A673 (cell line): ENCODE data around the gene ADAD1. TPM values are rescaled to one million over a fixed set of nuclear protein-coding genes. Genes with fewer than 3 reads are reported as not detected.
"Not testable (repeated sequence)": the region's sequence is repeated elsewhere in the genome, so short reads cannot be mapped to it uniquely, and the experiment has no call there.

ENCODE experiments used
- BruUV-seq: library from RNA; stranded (reverse); fragments of 400-500 nt; replicated peaks from 2 replicates; lab custom pipeline; 2021; lab: Mats Ljungman, UMichigan
- CTCF ChIA-PET: fragments of 300-600 bp; sonication (Branson Sonifier 250); formaldehyde crosslinking; loops from one replicate; lab custom pipeline; 2022; ENCODE audit warnings: antibody characterized with exemption; lab: Charles Lee
- POLR2A ChIA-PET: fragments of 300-600 bp; sonication (Branson Sonifier 250); formaldehyde crosslinking; loops from one replicate; lab custom pipeline; 2022; ENCODE audit warnings: antibody characterized with exemption; ENCODE audit not compliant: low non-redundant PET; lab: Charles Lee
- DNase-seq: peaks from one replicate; pipeline ENCODE4 v3.0.0-alpha.2; 2015; ENCODE audit warnings: low spot score
- H3K27ac ChIP-seq: fragments of 200-600 bp; sonication (generic); 2 replicates; pipeline ENCODE4 v1.5.1; 2016; ENCODE audit warnings: mixed run types, low read depth, mild to moderate bottlenecking, mixed read lengths, antibody characterized with exemption, low read length; ENCODE audit not compliant: poor library complexity, severe bottlenecking
- H3K27me3 ChIP-seq: fragments of 200-600 bp; sonication (generic); replicated peaks from 2 replicates; pipeline ENCODE4 v1.6.1; 2017; ENCODE audit warnings: mixed run types, low read depth, mild to moderate bottlenecking, mixed read lengths, antibody characterized with exemption, low read length; ENCODE audit not compliant: insufficient read depth, poor library complexity
- H3K36me3 ChIP-seq: fragments of 200-600 bp; sonication (generic); 2 replicates; pipeline ENCODE4 v1.6.1; 2016; ENCODE audit warnings: mixed run types, mild to moderate bottlenecking, mixed read lengths, antibody characterized with exemption, low read length; ENCODE audit not compliant: insufficient read depth, poor library complexity, severe bottlenecking
- H3K4me1 ChIP-seq: fragments of 200-600 bp; sonication (generic); 2 replicates; pipeline ENCODE4 v1.6.1; 2017; ENCODE audit warnings: mixed run types, mild to moderate bottlenecking, mixed read lengths, antibody characterized with exemption, low read length; ENCODE audit not compliant: insufficient read depth, poor library complexity, severe bottlenecking
- H3K4me3 ChIP-seq: fragments of 200-600 bp; sonication (generic); 2 replicates; pipeline ENCODE4 v1.5.1; 2016; ENCODE audit warnings: low read depth, mixed run types, mild to moderate bottlenecking, mixed read lengths, low read length; ENCODE audit not compliant: poor library complexity, severe bottlenecking
- H3K9me3 ChIP-seq: fragments of 200-600 bp; sonication (generic); 2 replicates; pipeline ENCODE4 v1.6.1; 2016; ENCODE audit warnings: mixed run types, low read depth, mild to moderate bottlenecking, mixed read lengths, antibody characterized with exemption, low read length; ENCODE audit not compliant: poor library complexity, severe bottlenecking
- EZH2 ChIP-seq: fragments of 200-600 bp; sonication (generic); IDR thresholded peaks from 2 replicates; pipeline ENCODE4 v1.6.1; 2017; ENCODE audit warnings: borderline replicate concordance, low read depth, mild to moderate bottlenecking, mixed read lengths, antibody characterized with exemption, low read length; ENCODE audit not compliant: poor library complexity, severe bottlenecking
- intact Hi-C: fragments of 100-400 bp; cut with micrococcal nuclease; formaldehyde crosslinking; loops from one replicate; pipeline ENCODE4 v1.10.0; 2022; ENCODE audit not compliant: unreplicated experiment
- total RNA-seq: library from RNA; stranded (reverse); gene quantifications from 2 replicates; pipeline ENCODE4 v1.2.3, GENCODE V29; 2021
- TF ChIP-seq, protein P1 (sequence below): fragments of 300-800, 200-600 bp; sonication (generic); conservative IDR thresholded peaks from 2 replicates; pipeline ENCODE4 v1.5.1; 2017; ENCODE audit warnings: low read depth, mild to moderate bottlenecking, antibody characterized with exemption, low read length, moderate library complexity, mixed read lengths

The ADAD1 gene
- total RNA-seq, 1 experiment from 2014 or later, result not detected

GRCh38 chr4:122364700-122365404 lies 14.0 kb upstream of the ADAD1 start:
- no peak for DNase-seq
- Histone ChIP-seq H3K27me3 (no peaks in the 10 kb centered on the region), H3K9me3 (no peaks in the 10 kb centered on the region), H3K4me3 (no peak overlapping the region), H3K36me3 (no peaks in the 10 kb centered on the region), H3K4me1 (no peaks in the 10 kb centered on the region), H3K27ac (no peak overlapping the region)
- intact Hi-C loops, result no loop called here
- CTCF ChIA-PET, result no interaction called here
- POLR2A ChIA-PET, result interaction anchor here (0.5 to 0.7 kb wide), 3 partner anchors 145 to 1169 kb away, joined by 3 read pairs; no protein-coding TSS in a partner anchor
- TF ChIP-seq, protein P1, sequence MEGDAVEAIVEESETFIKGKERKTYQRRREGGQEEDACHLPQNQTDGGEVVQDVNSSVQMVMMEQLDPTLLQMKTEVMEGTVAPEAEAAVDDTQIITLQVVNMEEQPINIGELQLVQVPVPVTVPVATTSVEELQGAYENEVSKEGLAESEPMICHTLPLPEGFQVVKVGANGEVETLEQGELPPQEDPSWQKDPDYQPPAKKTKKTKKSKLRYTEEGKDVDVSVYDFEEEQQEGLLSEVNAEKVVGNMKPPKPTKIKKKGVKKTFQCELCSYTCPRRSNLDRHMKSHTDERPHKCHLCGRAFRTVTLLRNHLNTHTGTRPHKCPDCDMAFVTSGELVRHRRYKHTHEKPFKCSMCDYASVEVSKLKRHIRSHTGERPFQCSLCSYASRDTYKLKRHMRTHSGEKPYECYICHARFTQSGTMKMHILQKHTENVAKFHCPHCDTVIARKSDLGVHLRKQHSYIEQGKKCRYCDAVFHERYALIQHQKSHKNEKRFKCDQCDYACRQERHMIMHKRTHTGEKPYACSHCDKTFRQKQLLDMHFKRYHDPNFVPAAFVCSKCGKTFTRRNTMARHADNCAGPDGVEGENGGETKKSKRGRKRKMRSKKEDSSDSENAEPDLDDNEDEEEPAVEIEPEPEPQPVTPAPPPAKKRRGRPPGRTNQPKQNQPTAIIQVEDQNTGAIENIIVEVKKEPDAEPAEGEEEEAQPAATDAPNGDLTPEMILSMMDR, result no peak
- TF ChIP-seq EZH2, result no peak
- BruUV-seq, result no TSS peak

GRCh38 chr4:122368786-122369185 lies 10.0 kb upstream of the ADAD1 start:
- DNase-seq, H3K27me3 ChIP-seq, intact Hi-C loops, H3K36me3 ChIP-seq, H3K9me3 ChIP-seq, POLR2A ChIA-PET, H3K27ac ChIP-seq, BruUV-seq, H3K4me1 ChIP-seq, CTCF ChIA-PET, H3K4me3 ChIP-seq: not testable (repeated sequence)

GRCh38 chr4:122377352-122377751 lies 1.5 kb upstream of the ADAD1 start:
- Histone ChIP-seq H3K4me3 (no peak overlapping the region), H3K9me3 (no peaks in the 10 kb centered on the region), H3K4me1 (no peaks in the 10 kb centered on the region), H3K27ac (no peak overlapping the region), H3K36me3 (no peaks in the 10 kb centered on the region), H3K27me3 (no peaks in the 10 kb centered on the region)
- TF ChIP-seq, protein P1, result no peak
- TF ChIP-seq EZH2, result no peak
- intact Hi-C loops, result no loop called here
- POLR2A ChIA-PET, result no interaction called here
- CTCF ChIA-PET, result no interaction called here
- BruUV-seq, result no TSS peak
- DNase-seq, result no peak

DNA sequence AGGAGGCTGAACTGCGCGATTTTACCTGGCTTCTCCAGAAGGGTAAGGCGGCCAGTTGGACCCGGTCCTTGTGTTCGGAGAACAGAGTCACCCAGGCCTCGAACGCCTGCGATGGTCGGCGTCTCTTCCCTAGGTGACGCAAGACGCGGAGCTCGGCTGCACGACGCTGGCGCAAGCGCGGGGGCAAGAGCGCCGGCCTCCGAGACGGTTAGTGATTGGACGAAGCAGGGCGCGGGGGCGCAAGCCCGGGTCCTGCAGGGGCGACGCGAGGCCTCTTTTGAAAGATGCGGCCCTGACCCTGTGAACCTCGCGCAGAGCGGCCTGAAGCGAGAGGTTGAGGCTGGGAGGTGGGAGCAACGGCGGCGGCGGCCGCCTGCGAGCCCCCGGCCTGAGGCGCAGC lies 428 bp downstream of the ADAD1 start:
- ChIA-PET POLR2A (no interaction called here), CTCF (no interaction called here)
- DNase-seq, result no peak
- TF ChIP-seq, protein P1, result no peak
- no peak for TF ChIP-seq EZH2
- Histone ChIP-seq H3K36me3 (no peaks in the 10 kb centered on the region), H3K4me3 (no peak overlapping the region), H3K27me3 (no peaks in the 10 kb centered on the region), H3K9me3 (no peaks in the 10 kb centered on the region), H3K4me1 (no peaks in the 10 kb centered on the region), H3K27ac (no peak overlapping the region)
- intact Hi-C loops, result no loop called here
- no TSS peak for BruUV-seq
